Measurements from ENCODE around the gene TMEM106A. TPM values are rescaled to one million over a fixed set of nuclear protein-coding genes. Genes with fewer than 3 reads are reported as not detected.
A peak's percentile ranks its signal among the peaks of the same experiment; 100 is the strongest.
"Not testable (repeated sequence)": the region's sequence is repeated elsewhere in the genome, so short reads cannot be mapped to it uniquely, and the experiment has no call there.

TMEM106A gene
- polyA plus RNA-seq (2014; cell fraction: cytosol; rRNA removed): 0.10 TPM in 1 of 2 replicates, not detected in the other
- polyA plus RNA-seq (2014; cell fraction: nucleus; rRNA removed): 0.15 and 1.6 TPM in 2 replicates

DNA sequence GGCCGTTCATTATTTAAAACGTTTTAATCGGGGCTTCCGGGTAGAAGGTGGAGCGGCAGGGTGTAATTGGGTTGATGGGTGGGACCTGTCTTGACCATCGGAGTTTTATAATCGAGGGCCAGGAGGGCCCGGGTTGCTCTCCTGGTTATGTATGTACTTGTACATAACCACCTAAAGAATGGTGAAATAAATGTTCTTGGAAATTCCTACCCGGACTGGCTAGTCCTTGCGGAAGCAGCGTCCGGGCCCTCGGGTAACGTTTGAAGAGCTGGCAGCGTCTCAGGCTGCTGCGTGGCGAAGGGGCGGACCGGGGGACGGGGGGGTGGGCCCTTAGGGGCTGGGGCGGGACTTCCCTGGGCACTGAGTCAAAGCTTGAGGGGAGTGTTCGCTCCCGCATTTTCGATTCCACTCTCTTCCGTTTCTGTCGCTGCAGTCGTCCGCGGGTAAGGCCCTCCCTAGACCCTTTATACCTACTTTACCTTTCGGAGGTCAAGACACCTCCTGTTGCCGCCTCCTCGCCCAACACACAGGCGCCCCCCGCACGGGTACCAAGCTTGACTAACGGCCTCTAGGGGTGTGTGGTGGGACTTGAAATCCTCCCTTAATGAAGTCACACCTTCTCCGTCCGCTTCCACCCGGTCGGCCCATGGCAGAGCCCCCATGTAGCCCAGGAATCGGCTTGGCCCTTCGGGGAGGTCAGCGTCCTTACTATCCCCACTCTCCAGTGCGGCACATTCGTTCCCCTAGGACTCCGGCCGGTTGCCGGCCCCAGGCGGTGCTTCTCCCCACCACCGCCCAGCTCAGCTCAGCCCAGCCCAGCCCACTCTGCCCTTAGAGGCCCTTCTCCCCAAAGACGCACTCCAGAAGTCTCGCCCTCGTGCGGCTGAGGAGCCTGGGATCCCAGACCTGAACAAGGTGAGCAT lies at the start of gene TMEM106A:
TSS of gene TMEM106A (plus strand) at position 396 of the 923 bp plus-strand sequence. CDS start 1,167 bp downstream, outside the sequence.
- DNase-seq (ENCODE audit: low spot score): no peak

- DNase-seq (ENCODE audit: low spot score): not testable (repeated sequence)
Measured at GRCh38 chr17:43165971-43166370, 45.7 kb upstream of the TMEM106A start.

- DNase-seq (ENCODE audit: low spot score): peak; percentile 26
Measured at GRCh38 chr17:43169561-43170139, 42.0 kb upstream of the TMEM106A start.

GRCh38 chr17:43170140-43170765 lies 41.4 kb upstream of the TMEM106A start:
- peak; percentile 96 for DNase-seq (ENCODE audit: low spot score)

GRCh38 chr17:43170766-43171585 lies 40.7 kb upstream of the TMEM106A start, which contains the start of gene NBR1:
NBR1 (plus strand) TSS chr17:43171214; CDS start chr17:43175800, 4,586 bp downstream.
- DNase-seq (ENCODE audit: low spot score): peak; percentile 100

GRCh38 chr17:43171586-43172487 lies 39.8 kb upstream of the TMEM106A start:
- DNase-seq (ENCODE audit: low spot score): peak; percentile 44

DNA sequence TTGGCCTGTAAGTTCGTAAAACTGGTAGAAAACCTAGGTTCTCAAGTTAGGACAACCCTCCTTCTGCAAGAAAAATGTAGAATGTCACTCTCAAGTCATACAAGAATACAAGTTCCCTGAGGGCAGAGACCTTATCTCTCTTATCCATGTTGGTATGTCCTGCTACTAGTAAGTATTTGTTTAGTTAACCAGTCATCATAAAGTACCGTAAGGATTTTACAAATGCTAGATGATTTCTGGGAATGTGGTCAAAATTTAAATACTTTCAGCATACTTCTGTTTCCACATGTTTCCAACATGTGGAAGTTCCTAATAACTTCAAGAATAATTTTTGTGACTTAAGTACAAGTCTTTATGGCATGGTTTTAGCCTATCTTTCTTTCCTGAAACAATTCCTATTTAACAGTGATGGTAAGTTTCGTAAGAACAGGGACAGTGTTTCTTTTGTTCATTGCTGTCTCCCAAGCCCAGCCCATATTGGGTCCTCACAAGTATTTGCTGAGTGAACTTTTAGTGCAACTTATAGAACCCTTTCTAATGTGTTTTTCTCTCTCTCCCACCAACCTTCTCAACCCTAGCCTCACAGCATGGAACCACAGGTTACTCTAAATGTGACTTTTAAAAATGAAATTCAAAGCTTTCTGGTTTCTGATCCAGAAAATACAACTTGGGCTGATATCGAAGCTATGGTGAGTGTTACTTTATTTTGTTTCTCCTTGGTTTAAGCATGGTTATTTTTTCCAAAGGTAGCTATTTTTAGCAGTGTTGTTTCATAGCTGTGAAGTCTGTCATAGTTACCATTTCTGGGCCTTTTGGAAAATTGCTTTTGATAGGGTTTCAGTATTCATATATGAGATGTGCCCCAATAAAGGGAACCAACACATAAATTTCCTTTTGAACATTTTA lies 36.2 kb upstream of the TMEM106A start:
- DNase-seq (ENCODE audit: low spot score): no peak

DNA sequence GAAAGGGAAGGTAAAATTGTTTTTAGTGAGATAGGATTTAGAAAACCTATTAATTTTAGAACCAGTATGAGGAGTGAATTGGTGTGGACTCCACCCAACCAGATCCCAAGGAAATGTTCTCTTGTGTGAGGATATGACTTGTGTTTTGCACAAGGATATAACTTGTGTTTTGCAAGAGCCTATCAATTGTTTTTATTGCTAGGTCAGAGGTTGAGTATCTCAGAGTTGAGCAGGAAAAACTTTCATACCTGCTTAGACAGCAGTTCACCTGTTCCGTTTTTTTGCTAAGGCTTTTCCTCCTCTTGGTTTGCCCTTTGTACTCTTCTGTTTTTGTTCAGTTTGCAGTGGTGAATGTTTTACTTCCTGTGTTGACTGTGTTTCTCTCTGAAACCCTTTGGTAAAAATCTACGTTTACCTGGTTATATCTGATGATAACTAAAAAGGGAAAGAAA lies 35.5 kb upstream of the TMEM106A start:
- DNase-seq (ENCODE audit: low spot score): no peak

GRCh38 chr17:43183921-43184320 lies 27.8 kb upstream of the TMEM106A start:
- DNase-seq (ENCODE audit: low spot score): no peak

GRCh38 chr17:43186656-43187055 lies 25.0 kb upstream of the TMEM106A start:
- DNase-seq (ENCODE audit: low spot score): not testable (repeated sequence)

DNA sequence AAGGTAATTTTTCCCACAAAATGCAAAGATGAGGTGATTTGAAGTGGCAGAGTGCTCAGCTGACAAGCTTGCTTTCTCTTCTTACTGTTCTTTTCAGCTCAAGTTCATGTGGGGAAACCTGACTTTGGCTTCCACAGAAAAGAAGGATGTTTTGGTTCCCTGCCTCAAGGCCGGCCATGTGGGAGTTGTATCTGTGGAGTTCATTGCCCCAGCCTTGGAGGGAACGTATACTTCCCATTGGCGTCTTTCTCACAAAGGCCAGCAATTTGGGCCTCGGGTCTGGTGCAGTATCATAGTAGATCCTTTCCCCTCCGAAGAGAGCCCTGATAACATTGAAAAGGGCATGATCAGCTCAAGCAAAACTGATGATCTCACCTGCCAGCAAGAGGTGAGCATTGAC lies 18.4 kb upstream of the TMEM106A start:
- no peak for DNase-seq (ENCODE audit: low spot score)

DNA sequence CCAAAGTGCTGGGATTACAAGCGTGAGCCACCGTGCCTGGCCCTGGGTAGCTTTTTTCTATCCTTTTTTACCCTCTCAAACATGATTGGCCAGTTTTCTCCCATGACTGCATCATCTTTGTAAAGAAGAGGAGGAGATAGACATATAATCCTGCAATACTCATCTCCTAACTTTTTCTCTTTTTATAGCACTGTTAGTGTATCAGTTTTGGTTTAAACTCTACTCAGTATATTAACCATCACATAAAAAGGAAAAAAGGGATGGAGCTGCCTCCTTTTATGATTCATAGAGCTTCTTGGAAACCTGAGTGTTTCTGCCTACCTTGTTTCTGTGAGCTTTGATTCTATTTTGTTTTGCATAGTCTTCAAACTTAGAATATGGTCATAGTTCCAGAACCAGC lies 12.0 kb upstream of the TMEM106A start:
- no peak for DNase-seq (ENCODE audit: low spot score)

- no peak for DNase-seq (ENCODE audit: low spot score)
Measured at GRCh38 chr17:43200127-43200526, 11.5 kb upstream of the TMEM106A start.

DNA sequence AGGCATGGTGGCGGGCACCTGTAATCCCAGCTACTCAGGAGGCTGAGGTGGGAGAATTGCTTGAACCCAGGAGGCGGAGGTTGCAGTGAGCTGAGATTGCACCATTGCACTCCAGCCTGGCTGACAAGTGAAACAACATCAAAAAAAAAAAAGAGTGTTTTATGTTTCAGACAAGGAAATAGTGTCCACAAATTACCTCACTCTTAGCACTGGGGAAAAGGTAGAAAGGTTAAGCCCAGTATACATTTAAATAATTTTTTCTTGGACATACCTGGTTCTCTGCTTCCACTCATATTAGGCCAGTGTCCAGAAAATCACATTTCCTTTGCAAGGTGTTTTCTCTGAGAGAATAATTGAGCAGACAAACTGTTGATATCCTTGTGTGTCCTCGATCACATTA lies 8.7 kb upstream of the TMEM106A start:
- not testable (repeated sequence) for DNase-seq (ENCODE audit: low spot score)

DNA sequence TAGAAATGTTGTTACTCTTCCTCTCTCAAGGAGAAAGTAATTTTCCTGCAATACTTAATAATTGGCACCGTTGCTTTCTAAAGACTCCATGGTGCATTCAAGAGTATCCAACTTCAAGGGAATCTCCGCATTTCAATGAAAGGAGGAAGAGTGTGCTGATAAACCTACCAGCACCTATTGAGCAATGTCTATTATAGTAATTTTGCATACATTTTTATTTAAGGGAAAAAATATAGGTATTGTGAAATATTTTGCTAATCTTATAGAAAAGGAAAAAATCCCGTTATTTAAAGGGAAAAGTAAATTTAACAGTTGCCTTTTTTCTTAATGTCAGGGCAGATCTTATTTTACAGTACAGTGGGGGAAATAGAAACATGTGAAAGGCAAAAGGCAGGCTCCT lies 1.1 kb upstream of the TMEM106A start:
- DNase-seq (ENCODE audit: low spot score): no peak

- no peak for DNase-seq (ENCODE audit: low spot score)
Measured at GRCh38 chr17:43211123-43211479, 574 bp upstream of the TMEM106A start.

DNA sequence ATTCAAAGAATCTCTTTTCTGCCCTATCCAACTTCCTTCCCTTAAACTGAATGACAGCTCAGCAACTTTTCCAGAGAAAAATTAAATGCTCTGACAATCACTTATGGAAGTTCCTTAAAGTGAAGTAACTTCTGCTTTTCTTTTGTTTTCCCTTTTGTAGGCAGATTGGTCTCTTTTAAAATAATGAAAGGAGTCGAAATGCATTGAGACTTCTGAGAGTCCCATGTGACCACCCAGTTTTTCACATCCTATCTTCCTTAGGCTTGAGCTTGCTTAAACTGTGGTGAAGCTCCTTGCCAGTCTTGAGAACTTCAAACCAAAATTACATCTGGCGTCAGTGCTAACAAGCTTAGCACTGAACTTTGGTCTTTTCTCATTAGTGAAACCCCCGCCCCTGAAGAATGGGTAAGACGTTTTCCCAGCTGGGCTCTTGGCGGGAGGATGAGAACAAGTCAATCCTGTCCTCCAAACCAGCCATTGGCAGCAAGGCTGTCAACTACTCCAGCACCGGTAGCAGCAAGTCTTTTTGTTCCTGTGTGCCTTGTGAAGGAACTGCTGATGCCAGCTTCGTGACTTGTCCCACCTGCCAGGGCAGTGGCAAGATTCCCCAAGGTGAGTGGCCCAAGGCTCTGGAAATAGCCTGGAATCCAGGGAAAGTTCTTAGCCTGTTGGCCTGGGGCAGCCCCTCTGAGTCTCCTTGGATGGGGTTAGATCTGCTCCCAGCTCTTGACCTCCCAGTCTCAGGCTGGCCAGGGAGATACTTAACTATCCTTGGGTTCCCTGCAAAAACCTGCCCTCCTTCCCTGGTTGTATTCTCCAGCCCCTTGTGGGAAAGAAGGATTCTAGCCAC lies 1.2 kb downstream of the TMEM106A start:
- no peak for DNase-seq (ENCODE audit: low spot score)

GRCh38 chr17:43213545-43213944 lies 1.9 kb downstream of the TMEM106A start:
- DNase-seq (ENCODE audit: low spot score): no peak

Measured in SK-N-DZ (cell line).